K562 (cell line): ENCODE measurements around the gene CDT1. TPM values are rescaled to one million over a fixed set of nuclear protein-coding genes. Genes with fewer than 3 reads are reported as not detected.

Experiments
- ATAC-seq: fragments of 200-7000 bp; cut with Tn5 transposase; 3 replicates; pipeline ENCODE4 v1.9.1; 2020; ENCODE audit warnings: moderate library complexity
- BruUV-seq: library from RNA; stranded (reverse); fragments of 400-500 nt; replicated peaks from 2 replicates; lab custom pipeline; 2021; lab: Mats Ljungman, UMichigan
- CTCF ChIA-PET: fragments of 300-600 bp; formaldehyde crosslinking; extraction: SDS; loops from one replicate; lab custom pipeline; 2021; ENCODE audit warnings: low intra/inter-chr PET ratio; lab: Yijun Ruan, JAX
- POLR2A ChIA-PET: fragments of 300-600, 350-650 bp; sonication (Branson Sonifier 250); formaldehyde crosslinking; extraction: SDS; loops from one replicate; lab custom pipeline; 2021; ENCODE audit warnings: antibody characterized with exemption, inconsistent platforms; lab: Yijun Ruan, JAX
- DNase-seq, 4 experiments: peaks; one replicate each; pipeline versions ENCODE4 v3.0.0 to v3.0.0-alpha.2; 2011 to 2018; ENCODE audit warnings: low spot score in 3 of 4, mixed read lengths in 3 of 4; ENCODE audit errors: extremely low read depth in 1 of 4
- FAIRE-seq: peaks from 2 replicates; lab custom pipeline; 2011; peaks lifted over from hg19 to GRCh38; lab: Jason Lieb, UNC
- H2AFZ ChIP-seq: 2 replicates; pipeline ENCODE4 v1.6.0; 2011; ENCODE audit warnings: low read depth, low read length, control low read depth, inconsistent platforms
- H3K27ac ChIP-seq: fragments of 200-600 bp; 3 replicates; pipeline ENCODE4 v1.8.0; 2011; ENCODE audit warnings: low read depth, mild to moderate bottlenecking, control low read depth, inconsistent platforms, low read length, moderate library complexity, mixed read lengths; ENCODE audit errors: extremely low read depth
- H3K27me3 ChIP-seq, 2 experiments: fragments of 300-600 bp in 1 of 2; 2 replicates in 1 of 2; 3 replicates in 1 of 2; pipeline versions ENCODE4 v1.6.0 to v1.8.0; 2011; ENCODE audit warnings: inconsistent platforms in 2 of 2, low read length in 2 of 2, mild to moderate bottlenecking in 1 of 2, mixed read lengths in 1 of 2, moderate library complexity in 1 of 2; ENCODE audit not compliant: control insufficient read depth in 2 of 2, insufficient read depth in 2 of 2
- H3K36me3 ChIP-seq: fragments of 300-600 bp; 3 replicates; pipeline ENCODE4 v1.8.0; 2011; ENCODE audit warnings: mild to moderate bottlenecking, low read length, inconsistent platforms; ENCODE audit not compliant: control insufficient read depth, insufficient read depth
- H3K4me1 ChIP-seq, 2 experiments: fragments of 200-600 bp in 1 of 2; replicated peaks in 1 of 2; 2 replicates in 1 of 2; 3 replicates in 1 of 2; pipeline versions ENCODE4 v1.5.1 to v1.8.0; 2011; ENCODE audit warnings: inconsistent platforms in 2 of 2, low read length in 2 of 2, mild to moderate bottlenecking in 1 of 2, mixed read lengths in 1 of 2, moderate library complexity in 1 of 2; ENCODE audit not compliant: control insufficient read depth in 2 of 2, insufficient read depth in 2 of 2
- H3K4me2 ChIP-seq: 2 replicates; pipeline ENCODE4 v1.6.1; 2011; ENCODE audit warnings: low read length, control low read depth, inconsistent platforms, mixed read lengths; ENCODE audit not compliant: insufficient read depth
- H3K4me3 ChIP-seq: fragments of 200-600 bp; sonication (generic), shearing (Covaris generic); 2 replicates; pipeline ENCODE4 v1.5.1; 2016; ENCODE audit warnings: control low read depth, inconsistent platforms
- H3K79me2 ChIP-seq: fragments of 200-600 bp; 3 replicates; pipeline ENCODE4 v1.8.0; 2011; ENCODE audit warnings: low read length, inconsistent platforms; ENCODE audit not compliant: control insufficient read depth, insufficient read depth
- H3K9ac ChIP-seq, 2 experiments: 2 replicates each; pipeline versions ENCODE4 v1.6.0 to v1.6.1; 2011; ENCODE audit warnings: low read depth in 2 of 2, low read length in 2 of 2, control low read depth in 1 of 2, inconsistent platforms in 1 of 2, mild to moderate bottlenecking in 1 of 2, mixed read lengths in 1 of 2; ENCODE audit not compliant: insufficient read depth in 1 of 2
- H3K9me1 ChIP-seq: one replicate; pipeline ENCODE4 v1.6.0; 2011; ENCODE audit warnings: inconsistent platforms, mild to moderate bottlenecking, low read length, moderate library complexity; ENCODE audit not compliant: control insufficient read depth, insufficient read depth
- H3K9me3 ChIP-seq: replicated peaks from 2 replicates; pipeline ENCODE4 v1.5.1; 2011; ENCODE audit warnings: low read depth, low read length, inconsistent platforms; ENCODE audit not compliant: control insufficient read depth, insufficient read depth
- H4K20me1 ChIP-seq: replicated peaks from 2 replicates; pipeline ENCODE4 v1.6.1; 2011; ENCODE audit warnings: low read length, inconsistent platforms, mixed read lengths; ENCODE audit not compliant: control insufficient read depth, insufficient read depth
- CEBPB ChIP-seq: fragments of 450-650 bp; IDR thresholded peaks from 2 replicates; pipeline ENCODE4 v1.6.1; 2016; ENCODE audit warnings: missing genetic modification characterization, missing compliant biosample characterization
- DIDO1 ChIP-seq: fragments of 450-650 bp; IDR thresholded peaks from 2 replicates; pipeline ENCODE4 v1.6.1; 2016; ENCODE audit warnings: low read depth, missing biosample characterization, missing genetic modification characterization
- LARP7 ChIP-seq: fragments of 450-650 bp; IDR thresholded peaks from 2 replicates; pipeline ENCODE4 v1.6.1; 2016
- MAFK ChIP-seq: IDR thresholded peaks from 2 replicates; pipeline ENCODE4 v1.6.1; 2011; ENCODE audit warnings: low read length, improper control_type of control experiment
- NFE2 ChIP-seq: IDR thresholded peaks from 2 replicates; pipeline ENCODE4 v1.6.1; 2014; ENCODE audit warnings: antibody characterized with exemption, low read depth
- POLR2AphosphoS5 ChIP-seq: IDR thresholded peaks from 2 replicates; pipeline ENCODE4 v1.6.1; 2011; ENCODE audit warnings: mild to moderate bottlenecking, low read depth, low read length, moderate library complexity; ENCODE audit not compliant: control insufficient read depth, insufficient read depth
- POLR2H ChIP-seq: IDR thresholded peaks from 2 replicates; pipeline ENCODE4 v1.6.1; 2016; ENCODE audit warnings: missing genetic modification characterization, low read depth, mild to moderate bottlenecking, control low read depth, missing compliant biosample characterization, moderate library complexity
- ZNF124 ChIP-seq: sonication (generic); formaldehyde crosslinking; IDR thresholded peaks from 2 replicates; pipeline ENCODE4 v1.8.1; 2022; ENCODE audit warnings: missing genetic modification reagents
- ZNF263 ChIP-seq: sonication (generic); formaldehyde crosslinking; IDR thresholded peaks from 2 replicates; pipeline ENCODE4 v1.8.0; 2022; ENCODE audit warnings: mild to moderate bottlenecking, missing genetic modification reagents, borderline replicate concordance
- ZNF586 ChIP-seq: fragments of 450-650 bp; formaldehyde crosslinking; conservative IDR thresholded peaks from 2 replicates; pipeline ENCODE4 v1.4.0; 2020; ENCODE audit warnings: mild to moderate bottlenecking, moderate library complexity
- ZNF695 ChIP-seq: fragments of 450-650 bp; formaldehyde crosslinking; IDR thresholded peaks from 2 replicates; pipeline ENCODE4 v1.4.0; 2020; ENCODE audit warnings: mild to moderate bottlenecking, moderate library complexity
- WGBS: fragments of 100-300 bp; shearing (Covaris generic); methylation state at CpG from one replicate; pipeline ENCODE4 v1.1.6; 2016; ENCODE audit warnings: low coverage, mixed read lengths; ENCODE audit not compliant: insufficient coverage; ENCODE audit errors: missing lambda C conversion rate; 5-methylcytosine and 5-hydroxymethylcytosine counted together
- in situ Hi-C: fragments of 300-500 bp; cut with MboI; formaldehyde crosslinking; loops from 4 replicates; pipeline ENCODE4 v1.15.0; 2018; ENCODE audit warnings: inconsistent platforms, mixed read lengths
- intact Hi-C: fragments of 100-400 bp; cut with micrococcal nuclease; formaldehyde crosslinking; loops from 2 replicates; pipeline ENCODE4 v1.14.2; 2022
- polyA plus RNA-seq, 8 experiments: library from polyadenylated mRNA; depleted of rRNA in 4 of 8; stranded (reverse) in 5 of 8; unstranded in 3 of 8; fragments of >200 nt; fragmentation: Nextera tagmentation in 2 of 8; fragmentation: Illumina TruSeq in 1 of 8; extraction: Ambion mirVana in 2 of 8; extraction: Trizol in 1 of 8; gene quantifications; 2 replicates each; pipeline versions ENCODE4 v1.2.1 to v1.2.3, GENCODE V29; 2011 to 2014; ENCODE audit warnings: inconsistent platforms in 1 of 8, missing spikeins in 1 of 8
- total RNA-seq, 7 experiments: library from RNA; depleted of rRNA in 6 of 7; stranded (reverse); fragments of >200 nt in 6 of 7; fragmentation: Illumina TruSeq in 2 of 7; extraction: Trizol in 2 of 7; gene quantifications; 2 replicates each; pipeline versions ENCODE4 v1.2.1 to v1.2.3, GENCODE V29; 2011 to 2021; ENCODE audit warnings: low replicate concordance in 1 of 7
- TF ChIP-seq, protein P1 (sequence below), 3 experiments: fragments of 200-800 bp in 1 of 3; sonication (Bioruptor generic) in 1 of 3; sonication (generic) in 1 of 3; formaldehyde crosslinking in 1 of 3; IDR thresholded peaks; 2 replicates each; pipeline versions ENCODE4 v1.6.1 to v1.8.0; 2016 to 2022; ENCODE audit warnings: mild to moderate bottlenecking in 2 of 3, missing compliant biosample characterization in 2 of 3, missing genetic modification characterization in 2 of 3, missing genetic modification reagents in 1 of 3
- TF ChIP-seq, protein P2 (sequence below): fragments of 250-450 bp; sonication (Bioruptor Pico); IDR thresholded peaks from 2 replicates; pipeline ENCODE4 v1.5.0; 2021

The CDT1 gene
- total and polyA plus RNA-seq, 9 of the 15 experiments (the other 6 are each of a cell fraction or from before 2014, with no cell fraction given) = 0.92 to 178 (median 14.2) TPM

DNA sequence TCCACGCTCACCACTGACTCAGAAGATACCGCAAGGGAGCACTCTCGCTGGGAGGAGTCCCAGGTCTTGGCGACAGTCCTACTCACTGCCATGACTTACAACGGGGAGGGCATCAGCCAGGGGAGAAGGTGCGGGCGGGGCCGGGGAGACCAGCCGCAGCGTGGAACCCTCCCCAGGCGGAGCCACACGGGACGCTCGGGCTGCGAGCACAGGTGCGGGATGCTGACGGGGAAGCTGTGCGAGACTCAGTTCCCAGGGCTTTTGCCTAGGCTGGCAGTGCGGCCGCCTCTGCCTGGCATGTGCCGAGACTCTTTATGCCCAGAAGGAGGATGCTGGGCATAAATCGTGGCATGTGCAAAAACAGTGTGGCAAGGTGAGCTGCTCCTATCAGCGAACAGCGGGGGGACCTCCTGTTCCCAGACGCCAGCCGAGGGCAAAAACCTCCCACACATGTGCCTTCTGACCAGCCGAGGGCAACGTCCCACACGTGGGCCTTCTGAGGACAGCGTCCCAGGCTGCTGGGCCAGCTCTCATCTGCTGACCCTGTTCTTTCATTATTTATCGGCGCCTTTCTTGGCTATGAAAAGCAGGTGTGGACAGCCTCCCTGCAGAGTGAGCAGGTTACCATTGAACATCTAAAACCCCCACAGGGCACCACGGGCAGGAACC, 47.1 kb downstream of the CDT1 start:
- in situ Hi-C loops = no loop called here
- Histone ChIP-seq H3K4me3 (no peak overlapping the region), H4K20me1 (no peaks in the 10 kb centered on the region; the same call in 1 of the 2 replicates), H2AFZ (no peak overlapping the region), H3K4me1 (peaks cover 4 to 42% of the 10 kb centered on the region in 2 experiments; a peak in 3 of 5 replicates), H3K79me2 (0 out of 3 replicates have a peak, but pooled peaks cover under 1% of the 10 kb centered on the region), H3K9me3 (no peaks in the 10 kb centered on the region), H3K27ac (no peak overlapping the region), H3K27me3 (no peaks in the 10 kb centered on the region), H3K36me3 (peaks cover 7% of the 10 kb centered on the region; the same call in 2 of the 3 replicates), H3K4me2 (no peak overlapping the region), H3K9ac (no peak overlapping the region), H3K9me1 (peaks cover 6% of the 10 kb centered on the region)
- WGBS = 76% methylated on average over 24 of the region's 33 CpGs
- no peak for ATAC-seq
- ChIA-PET CTCF (no interaction called here), POLR2A (no interaction called here)
- intact Hi-C loops = no loop called here
- DNase-seq = no peak
- TF ChIP-seq ZNF124 = no peak
- peak; percentile 33; the same call in 1 of the 2 replicates for TF ChIP-seq ZNF263 (CRISPR knock-in tag)
- no TSS peak for BruUV-seq
- no peak for FAIRE-seq

DNA sequence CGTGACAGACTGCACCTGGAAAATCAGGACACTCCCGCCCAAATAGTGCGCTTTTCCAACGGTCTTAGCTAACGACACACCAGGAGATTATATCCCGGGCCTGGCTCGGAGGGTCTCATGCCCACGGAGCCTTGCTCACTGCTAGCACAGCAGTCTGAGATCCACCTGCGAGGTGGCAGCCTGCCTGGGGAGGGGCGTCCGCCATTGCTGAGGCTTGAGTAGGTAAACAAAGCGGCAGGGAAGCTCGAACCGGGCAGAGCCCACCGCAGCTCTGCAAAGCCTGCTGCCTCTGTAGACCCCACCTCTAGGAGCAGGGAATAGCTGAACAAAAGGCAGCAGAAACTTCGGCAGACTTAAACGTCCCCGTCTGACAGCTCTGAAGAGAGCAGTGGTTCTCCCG, 48.0 kb downstream of the CDT1 start:
- no peak overlapping the region for H3K4me3 ChIP-seq
- no TSS peak for BruUV-seq
- DNase-seq (no peak), ATAC-seq (no peak), FAIRE-seq (no peak)
- in situ Hi-C loops = no loop called here
- 77% methylated on average over 17 of the region's 19 CpGs for WGBS
- intact Hi-C loops = no loop called here
- no peak overlapping the region for H3K4me2 ChIP-seq
- ChIA-PET POLR2A (interaction anchor here (0.6 to 0.8 kb wide), 4 partner anchors 13 to 760 kb away, joined by 3 to 5 read pairs (median 3); no protein-coding TSS in a partner anchor), CTCF (no interaction called here)
- no peak overlapping the region for H2AFZ ChIP-seq
- peaks cover 4 to 43% of the 10 kb centered on the region in 2 experiments; a peak in 3 of 5 replicates for H3K4me1 ChIP-seq
- no peaks in the 10 kb centered on the region for H3K9me3 ChIP-seq
- peaks cover 6% of the 10 kb centered on the region for H3K9me1 ChIP-seq
- H3K36me3 ChIP-seq = peaks cover 7% of the 10 kb centered on the region; the same call in 2 of the 3 replicates
- no peaks in the 10 kb centered on the region; the same call in 1 of the 2 replicates for H4K20me1 ChIP-seq
- no peak overlapping the region for H3K9ac ChIP-seq
- H3K27ac ChIP-seq = no peak overlapping the region
- no peaks in the 10 kb centered on the region for H3K27me3 ChIP-seq
- H3K79me2 ChIP-seq = peaks cover 7% of the 10 kb centered on the region; the same call in 2 of the 3 replicates
- TF ChIP-seq POLR2H (no peak), POLR2AphosphoS5 (no peak), MAFK (no peak), ZNF695 (no peak), DIDO1 (tag) (no peak), CEBPB (tag) (no peak), LARP7 (no peak), NFE2 (no peak), ZNF586 (CRISPR knock-in tag) (no peak)
- TF ChIP-seq, protein P1, sequence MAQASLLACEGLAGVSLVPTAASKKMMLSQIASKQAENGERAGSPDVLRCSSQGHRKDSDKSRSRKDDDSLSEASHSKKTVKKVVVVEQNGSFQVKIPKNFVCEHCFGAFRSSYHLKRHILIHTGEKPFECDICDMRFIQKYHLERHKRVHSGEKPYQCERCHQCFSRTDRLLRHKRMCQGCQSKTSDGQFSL (CRISPR knock-in tag; IDR thresholded peaks at IDR 0.05) = no peak
- TF ChIP-seq, protein P1 (tag; IDR thresholded peaks at IDR 0.05) = no peak
- TF ChIP-seq, protein P2, sequence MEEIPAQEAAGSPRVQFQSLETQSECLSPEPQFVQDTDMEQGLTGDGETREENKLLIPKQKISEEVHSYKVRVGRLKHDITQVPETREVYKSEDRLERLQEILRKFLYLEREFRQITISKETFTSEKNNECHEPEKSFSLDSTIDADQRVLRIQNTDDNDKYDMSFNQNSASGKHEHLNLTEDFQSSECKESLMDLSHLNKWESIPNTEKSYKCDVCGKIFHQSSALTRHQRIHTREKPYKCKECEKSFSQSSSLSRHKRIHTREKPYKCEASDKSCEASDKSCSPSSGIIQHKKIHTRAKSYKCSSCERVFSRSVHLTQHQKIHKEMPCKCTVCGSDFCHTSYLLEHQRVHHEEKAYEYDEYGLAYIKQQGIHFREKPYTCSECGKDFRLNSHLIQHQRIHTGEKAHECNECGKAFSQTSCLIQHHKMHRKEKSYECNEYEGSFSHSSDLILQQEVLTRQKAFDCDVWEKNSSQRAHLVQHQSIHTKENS (CRISPR knock-in tag) = no peak
